ENCODE data around the gene TULP3. TPM values are rescaled to one million over a fixed set of nuclear protein-coding genes. Genes with fewer than 3 reads are reported as not detected.

The TULP3 gene
- total RNA-seq, 2 experiments from 2014 or later, result 10.7 to 11.0 TPM

DNA sequence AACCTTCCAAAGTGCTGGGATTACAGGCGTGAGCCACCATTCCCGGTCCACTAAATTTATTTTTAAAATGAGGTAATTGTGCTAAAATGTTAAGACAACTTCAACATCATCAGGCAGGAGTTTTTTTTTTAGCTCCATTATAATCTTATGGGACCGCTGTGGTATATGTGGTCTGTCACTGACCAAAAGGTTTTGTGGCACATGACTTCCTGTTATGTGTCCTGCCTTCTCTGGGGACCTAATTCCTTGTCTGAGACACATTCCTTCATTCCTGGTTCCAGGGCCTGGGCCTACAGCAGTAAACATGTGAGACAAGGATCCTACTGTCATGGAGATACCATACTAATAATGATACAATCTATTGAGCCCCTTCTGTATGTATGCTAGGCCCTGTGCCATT is 38.8 kb upstream of the TULP3 start:
- H3K9me2 ChIP-seq (ENCODE audit: insufficient read depth, low read length), result no peaks in the 10 kb centered on the region
- no peak for TF ChIP-seq EZH2phosphoT487 (IDR thresholded peaks at IDR 0.05; ENCODE audit: borderline replicate concordance, low read depth, low read length)
- TF ChIP-seq, protein P1, sequence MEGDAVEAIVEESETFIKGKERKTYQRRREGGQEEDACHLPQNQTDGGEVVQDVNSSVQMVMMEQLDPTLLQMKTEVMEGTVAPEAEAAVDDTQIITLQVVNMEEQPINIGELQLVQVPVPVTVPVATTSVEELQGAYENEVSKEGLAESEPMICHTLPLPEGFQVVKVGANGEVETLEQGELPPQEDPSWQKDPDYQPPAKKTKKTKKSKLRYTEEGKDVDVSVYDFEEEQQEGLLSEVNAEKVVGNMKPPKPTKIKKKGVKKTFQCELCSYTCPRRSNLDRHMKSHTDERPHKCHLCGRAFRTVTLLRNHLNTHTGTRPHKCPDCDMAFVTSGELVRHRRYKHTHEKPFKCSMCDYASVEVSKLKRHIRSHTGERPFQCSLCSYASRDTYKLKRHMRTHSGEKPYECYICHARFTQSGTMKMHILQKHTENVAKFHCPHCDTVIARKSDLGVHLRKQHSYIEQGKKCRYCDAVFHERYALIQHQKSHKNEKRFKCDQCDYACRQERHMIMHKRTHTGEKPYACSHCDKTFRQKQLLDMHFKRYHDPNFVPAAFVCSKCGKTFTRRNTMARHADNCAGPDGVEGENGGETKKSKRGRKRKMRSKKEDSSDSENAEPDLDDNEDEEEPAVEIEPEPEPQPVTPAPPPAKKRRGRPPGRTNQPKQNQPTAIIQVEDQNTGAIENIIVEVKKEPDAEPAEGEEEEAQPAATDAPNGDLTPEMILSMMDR (conservative IDR thresholded peaks at IDR 0.05; ENCODE audit: low read length), result no peak
- H3K36me3 ChIP-seq (ENCODE audit: insufficient read depth, low read length), result peaks cover 26% of the 10 kb centered on the region; the same call in 1 of the 2 replicates
- no peaks in the 10 kb centered on the region for H3K9me3 ChIP-seq (ENCODE audit: low read length)
- no peaks in the 10 kb centered on the region for H4K20me1 ChIP-seq (ENCODE audit: insufficient read depth, low read length)
- CTCF ChIA-PET (ENCODE audit: unreplicated experiment), result no interaction called here
- H3K4me3 ChIP-seq (ENCODE audit: low read depth, low read length, poor library complexity, severe bottlenecking), result no peak overlapping the region
- no TSS peak for BruUV-seq (replicated peaks)
- no peak for DNase-seq (ENCODE audit: low spot score)
- no peaks in the 10 kb centered on the region for H3K4me1 ChIP-seq (ENCODE audit: insufficient read depth, low read length, poor library complexity, severe bottlenecking)
- POLR2A ChIA-PET, result interaction anchor here (0.9 kb wide), 1 partner anchor 21 kb away, joined by 3 read pairs; no protein-coding TSS in a partner anchor
- H3K27ac ChIP-seq (ENCODE audit: low read depth, low read length, poor library complexity, severe bottlenecking), result no peak overlapping the region
- no peak overlapping the region for H2AFZ ChIP-seq (ENCODE audit: low read length)
- intact Hi-C loops (cut with micrococcal nuclease; ENCODE audit: unreplicated experiment), result no loop called here
- H3K79me2 ChIP-seq (ENCODE audit: insufficient read depth, low read depth, low read length), result no peaks in the 10 kb centered on the region
- no peak overlapping the region for H3K4me2 ChIP-seq (ENCODE audit: low read length)

DNA sequence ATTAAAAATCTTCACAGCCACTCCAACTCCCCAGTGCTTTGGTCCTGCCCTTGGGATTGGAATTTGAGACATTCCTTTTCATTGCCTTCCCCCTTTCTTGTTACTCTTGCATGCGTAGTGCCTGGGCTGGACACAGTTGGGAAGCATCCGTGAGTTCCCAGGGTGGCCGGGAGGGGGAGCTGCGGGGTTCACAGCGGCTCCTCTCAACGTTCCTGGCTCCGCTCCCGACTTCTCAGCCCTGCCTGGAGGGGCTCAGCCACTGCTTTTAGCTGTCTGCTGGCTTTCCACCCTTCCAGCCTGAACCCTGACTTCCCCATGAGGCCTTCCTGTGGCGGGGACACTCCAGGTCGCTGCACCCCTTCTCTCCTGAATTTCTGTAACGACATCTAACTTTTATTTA is 37.1 kb upstream of the TULP3 start:
- intact Hi-C loops (cut with micrococcal nuclease; ENCODE audit: unreplicated experiment), result no loop called here
- H3K79me2 ChIP-seq (ENCODE audit: insufficient read depth, low read depth, low read length), result no peaks in the 10 kb centered on the region
- no peak overlapping the region for H3K27ac ChIP-seq (ENCODE audit: low read depth, low read length, poor library complexity, severe bottlenecking)
- H3K4me1 ChIP-seq (ENCODE audit: insufficient read depth, low read length, poor library complexity, severe bottlenecking), result no peaks in the 10 kb centered on the region
- no peak overlapping the region for H3K4me2 ChIP-seq (ENCODE audit: low read length)
- ChIA-PET POLR2A (no interaction called here), CTCF (ENCODE audit: unreplicated experiment) (no interaction called here)
- H3K9me2 ChIP-seq (ENCODE audit: insufficient read depth, low read length), result no peaks in the 10 kb centered on the region
- no peak for DNase-seq (ENCODE audit: low spot score)
- TF ChIP-seq, protein P1 (conservative IDR thresholded peaks at IDR 0.05; ENCODE audit: low read length), result peak; percentile 56
- no peak for TF ChIP-seq EZH2phosphoT487 (IDR thresholded peaks at IDR 0.05; ENCODE audit: borderline replicate concordance, low read depth, low read length)
- no peak overlapping the region for H3K4me3 ChIP-seq (ENCODE audit: low read depth, low read length, poor library complexity, severe bottlenecking)
- peaks cover 43% of the 10 kb centered on the region for H3K36me3 ChIP-seq (ENCODE audit: insufficient read depth, low read length)
- H4K20me1 ChIP-seq (ENCODE audit: insufficient read depth, low read length), result no peaks in the 10 kb centered on the region
- BruUV-seq (replicated peaks), result no TSS peak
- no peak overlapping the region for H2AFZ ChIP-seq (ENCODE audit: low read length)
- H3K9me3 ChIP-seq (ENCODE audit: low read length), result no peaks in the 10 kb centered on the region

DNA sequence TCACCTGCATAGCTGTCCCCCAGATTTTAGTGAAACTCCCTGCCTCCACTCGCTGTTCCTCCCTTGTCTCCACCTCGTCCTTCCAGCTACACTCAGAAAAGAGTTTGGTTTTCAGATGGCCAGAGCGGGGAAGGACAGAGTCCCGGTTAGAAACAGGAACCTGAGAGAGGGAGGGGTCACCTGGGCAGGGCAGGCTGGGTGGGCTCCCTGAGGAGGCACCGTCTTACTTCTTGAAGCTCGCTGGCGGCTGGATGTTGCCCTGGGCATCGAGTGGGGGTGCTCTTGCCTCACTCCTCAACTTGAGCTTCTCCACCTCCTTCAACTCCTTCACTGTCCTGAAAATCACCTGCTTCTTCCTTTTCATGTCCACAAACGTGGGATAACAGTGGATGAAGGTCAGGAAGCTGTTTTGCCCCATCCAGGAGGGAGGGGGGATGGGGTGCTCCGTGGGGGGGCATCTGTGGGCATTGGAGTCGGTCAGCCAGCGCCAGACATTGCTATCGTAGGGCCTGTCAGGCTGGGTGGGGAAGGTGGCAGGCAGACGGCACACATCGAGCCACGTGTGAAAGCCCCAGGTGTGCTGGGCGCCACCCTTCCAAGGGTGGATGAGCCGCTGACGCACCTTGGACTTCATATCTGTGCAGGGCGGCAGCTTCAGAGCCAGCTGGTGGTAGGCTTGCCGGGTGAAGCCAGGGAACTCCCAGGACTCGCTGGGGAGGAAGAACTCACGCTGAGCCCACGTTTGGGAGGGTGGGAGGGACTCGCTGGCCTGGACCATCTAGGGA is 35.8 kb upstream of the TULP3 start:
- H3K9me2 ChIP-seq (ENCODE audit: insufficient read depth, low read length), result no peaks in the 10 kb centered on the region
- H3K4me3 ChIP-seq (ENCODE audit: low read depth, low read length, poor library complexity, severe bottlenecking), result no peak overlapping the region
- CTCF ChIA-PET (ENCODE audit: unreplicated experiment), result no interaction called here
- no peaks in the 10 kb centered on the region for H3K9me3 ChIP-seq (ENCODE audit: low read length)
- no peaks in the 10 kb centered on the region for H3K79me2 ChIP-seq (ENCODE audit: insufficient read depth, low read depth, low read length)
- no peaks in the 10 kb centered on the region for H4K20me1 ChIP-seq (ENCODE audit: insufficient read depth, low read length)
- no peak overlapping the region for H3K27ac ChIP-seq (ENCODE audit: low read depth, low read length, poor library complexity, severe bottlenecking)
- no peak for TF ChIP-seq EZH2phosphoT487 (IDR thresholded peaks at IDR 0.05; ENCODE audit: borderline replicate concordance, low read depth, low read length)
- TF ChIP-seq, protein P1 (conservative IDR thresholded peaks at IDR 0.05; ENCODE audit: low read length), result no peak
- no peak overlapping the region for H2AFZ ChIP-seq (ENCODE audit: low read length)
- H3K4me1 ChIP-seq (ENCODE audit: insufficient read depth, low read length, poor library complexity, severe bottlenecking), result no peaks in the 10 kb centered on the region
- DNase-seq (ENCODE audit: low spot score), result no peak
- intact Hi-C loops (cut with micrococcal nuclease; ENCODE audit: unreplicated experiment), result no loop called here
- H3K36me3 ChIP-seq (ENCODE audit: insufficient read depth, low read length), result peaks cover 55% of the 10 kb centered on the region
- no peak overlapping the region for H3K4me2 ChIP-seq (ENCODE audit: low read length)
- POLR2A ChIA-PET, result interaction anchor here (0.6 to 1.0 kb wide), 2 partner anchors 9 to 49 kb away, joined by 3 to 4 read pairs; no protein-coding TSS in a partner anchor
- BruUV-seq (replicated peaks), result no TSS peak
